HCT116 (cell line): ENCODE data around the gene PDE10A.

Experiments used
- EGR1 ChIP-seq: IDR thresholded peaks from 2 replicates; pipeline ENCODE4 v1.6.1; 2012; ENCODE audit warnings: low read depth
- EZH2 ChIP-seq: fragments of 200-600 bp; sonication (generic); IDR thresholded peaks from 2 replicates; pipeline ENCODE4 v1.6.1; 2017; ENCODE audit warnings: antibody characterized with exemption, mixed run types
- FOSL1 ChIP-seq: IDR thresholded peaks from 2 replicates; pipeline ENCODE4 v1.6.1; 2012; ENCODE audit warnings: low read depth
- POLR2A ChIP-seq: IDR thresholded peaks from 2 replicates; pipeline ENCODE4 v1.7.0; 2011; ENCODE audit warnings: borderline replicate concordance; ENCODE audit not compliant: insufficient read depth, insufficient read length; ENCODE audit errors: extremely low read depth
- POLR2AphosphoS5 ChIP-seq: IDR thresholded peaks from 2 replicates; pipeline ENCODE4 v1.6.1; 2011; ENCODE audit warnings: mild to moderate bottlenecking, low read depth, low read length, moderate library complexity
- RAD21 ChIP-seq: IDR thresholded peaks from 2 replicates; pipeline ENCODE4 v1.6.1; 2012; ENCODE audit warnings: low read depth, mild to moderate bottlenecking
- SIN3A ChIP-seq: IDR thresholded peaks from 2 replicates; pipeline ENCODE4 v1.6.1; 2012; ENCODE audit warnings: low read depth
- SP1 ChIP-seq: IDR thresholded peaks from 2 replicates; pipeline ENCODE4 v1.6.1; 2012; ENCODE audit warnings: low read depth
- SRF ChIP-seq: IDR thresholded peaks from 2 replicates; pipeline ENCODE4 v1.6.1; 2012; ENCODE audit warnings: low read depth
- YY1 ChIP-seq: IDR thresholded peaks from 2 replicates; pipeline ENCODE4 v1.6.1; 2011; ENCODE audit warnings: low read length, low read depth, moderate library complexity, mild to moderate bottlenecking; ENCODE audit not compliant: insufficient replicate concordance; ENCODE audit errors: extremely low read depth
- ZNF274 ChIP-seq: fragments of 200-500 bp; sonication (Bioruptor generic); IDR thresholded peaks from 2 replicates; pipeline ENCODE4 v1.6.1; 2014; ENCODE audit warnings: mild to moderate bottlenecking, low read depth, low read length, inconsistent platforms
- TF ChIP-seq, protein P1 (sequence below), 3 experiments: fragments of 200-600 bp in 1 of 3; sonication (generic) in 1 of 3; IDR thresholded peaks in 2 of 3; conservative IDR thresholded peaks in 1 of 3; 2 replicates each; pipeline ENCODE4 v1.5.1; 2012 to 2017; ENCODE audit warnings: low read depth in 2 of 3, low read length in 2 of 3, antibody characterized with exemption in 1 of 3, borderline replicate concordance in 1 of 3, control low read depth in 1 of 3, mild to moderate bottlenecking in 1 of 3, mixed read lengths in 1 of 3, mixed run types in 1 of 3, moderate library complexity in 1 of 3; ENCODE audit not compliant: insufficient read depth in 1 of 3
- TF ChIP-seq, protein P2 (sequence below): IDR thresholded peaks from 2 replicates; pipeline ENCODE4 v1.6.1; 2012; ENCODE audit warnings: low read depth
- TF ChIP-seq, protein P3 (sequence below): IDR thresholded peaks from 2 replicates; pipeline ENCODE4 v1.6.1; 2012

DNA sequence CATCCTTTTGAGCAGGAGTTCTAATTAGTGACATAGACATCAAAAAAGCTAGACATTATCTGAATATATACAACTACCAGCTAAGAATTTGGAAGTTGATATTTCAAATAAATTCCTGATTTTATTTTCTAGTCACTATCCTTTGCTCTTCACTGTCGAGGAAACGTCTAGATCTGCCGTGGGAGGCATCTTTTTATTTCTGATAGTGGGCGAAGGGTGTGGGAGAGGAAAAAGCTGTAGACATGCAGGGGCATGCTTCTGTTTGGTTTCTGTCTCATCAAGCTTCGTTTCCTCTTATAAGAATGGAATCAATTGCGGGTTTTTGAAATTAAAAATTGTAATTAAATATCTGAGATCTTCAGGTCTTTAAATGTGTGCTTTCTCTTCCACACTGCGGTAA, 337.4 kb downstream of the PDE10A start:
- no peak for TF ChIP-seq EGR1
- TF ChIP-seq, protein P1, sequence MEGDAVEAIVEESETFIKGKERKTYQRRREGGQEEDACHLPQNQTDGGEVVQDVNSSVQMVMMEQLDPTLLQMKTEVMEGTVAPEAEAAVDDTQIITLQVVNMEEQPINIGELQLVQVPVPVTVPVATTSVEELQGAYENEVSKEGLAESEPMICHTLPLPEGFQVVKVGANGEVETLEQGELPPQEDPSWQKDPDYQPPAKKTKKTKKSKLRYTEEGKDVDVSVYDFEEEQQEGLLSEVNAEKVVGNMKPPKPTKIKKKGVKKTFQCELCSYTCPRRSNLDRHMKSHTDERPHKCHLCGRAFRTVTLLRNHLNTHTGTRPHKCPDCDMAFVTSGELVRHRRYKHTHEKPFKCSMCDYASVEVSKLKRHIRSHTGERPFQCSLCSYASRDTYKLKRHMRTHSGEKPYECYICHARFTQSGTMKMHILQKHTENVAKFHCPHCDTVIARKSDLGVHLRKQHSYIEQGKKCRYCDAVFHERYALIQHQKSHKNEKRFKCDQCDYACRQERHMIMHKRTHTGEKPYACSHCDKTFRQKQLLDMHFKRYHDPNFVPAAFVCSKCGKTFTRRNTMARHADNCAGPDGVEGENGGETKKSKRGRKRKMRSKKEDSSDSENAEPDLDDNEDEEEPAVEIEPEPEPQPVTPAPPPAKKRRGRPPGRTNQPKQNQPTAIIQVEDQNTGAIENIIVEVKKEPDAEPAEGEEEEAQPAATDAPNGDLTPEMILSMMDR (IDR thresholded peaks at IDR 0.05 in 2 of 3, conservative IDR thresholded peaks at IDR 0.05 in 1 of 3; ENCODE audit: borderline replicate concordance in 1 of 3, insufficient read depth in 1 of 3, low read depth in 2 of 3, low read length in 2 of 3): no peak
- no peak for TF ChIP-seq POLR2A
- TF ChIP-seq, protein P2, sequence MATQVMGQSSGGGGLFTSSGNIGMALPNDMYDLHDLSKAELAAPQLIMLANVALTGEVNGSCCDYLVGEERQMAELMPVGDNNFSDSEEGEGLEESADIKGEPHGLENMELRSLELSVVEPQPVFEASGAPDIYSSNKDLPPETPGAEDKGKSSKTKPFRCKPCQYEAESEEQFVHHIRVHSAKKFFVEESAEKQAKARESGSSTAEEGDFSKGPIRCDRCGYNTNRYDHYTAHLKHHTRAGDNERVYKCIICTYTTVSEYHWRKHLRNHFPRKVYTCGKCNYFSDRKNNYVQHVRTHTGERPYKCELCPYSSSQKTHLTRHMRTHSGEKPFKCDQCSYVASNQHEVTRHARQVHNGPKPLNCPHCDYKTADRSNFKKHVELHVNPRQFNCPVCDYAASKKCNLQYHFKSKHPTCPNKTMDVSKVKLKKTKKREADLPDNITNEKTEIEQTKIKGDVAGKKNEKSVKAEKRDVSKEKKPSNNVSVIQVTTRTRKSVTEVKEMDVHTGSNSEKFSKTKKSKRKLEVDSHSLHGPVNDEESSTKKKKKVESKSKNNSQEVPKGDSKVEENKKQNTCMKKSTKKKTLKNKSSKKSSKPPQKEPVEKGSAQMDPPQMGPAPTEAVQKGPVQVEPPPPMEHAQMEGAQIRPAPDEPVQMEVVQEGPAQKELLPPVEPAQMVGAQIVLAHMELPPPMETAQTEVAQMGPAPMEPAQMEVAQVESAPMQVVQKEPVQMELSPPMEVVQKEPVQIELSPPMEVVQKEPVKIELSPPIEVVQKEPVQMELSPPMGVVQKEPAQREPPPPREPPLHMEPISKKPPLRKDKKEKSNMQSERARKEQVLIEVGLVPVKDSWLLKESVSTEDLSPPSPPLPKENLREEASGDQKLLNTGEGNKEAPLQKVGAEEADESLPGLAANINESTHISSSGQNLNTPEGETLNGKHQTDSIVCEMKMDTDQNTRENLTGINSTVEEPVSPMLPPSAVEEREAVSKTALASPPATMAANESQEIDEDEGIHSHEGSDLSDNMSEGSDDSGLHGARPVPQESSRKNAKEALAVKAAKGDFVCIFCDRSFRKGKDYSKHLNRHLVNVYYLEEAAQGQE: no peak
- TF ChIP-seq YY1: no peak
- TF ChIP-seq EZH2: no peak
- no peak for TF ChIP-seq POLR2AphosphoS5
- TF ChIP-seq SRF: no peak
- TF ChIP-seq SP1: no peak
- TF ChIP-seq, protein P3, sequence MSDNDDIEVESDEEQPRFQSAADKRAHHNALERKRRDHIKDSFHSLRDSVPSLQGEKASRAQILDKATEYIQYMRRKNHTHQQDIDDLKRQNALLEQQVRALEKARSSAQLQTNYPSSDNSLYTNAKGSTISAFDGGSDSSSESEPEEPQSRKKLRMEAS: no peak
- TF ChIP-seq FOSL1: no peak
- TF ChIP-seq ZNF274: no peak
- no peak for TF ChIP-seq RAD21
- TF ChIP-seq SIN3A: no peak
